Neural cell (in vitro differentiated cells): Measurements from ENCODE around the gene NHLRC4. TPM values are rescaled to one million over a fixed set of nuclear protein-coding genes. Genes with fewer than 3 reads are reported as not detected.

ENCODE experiments used
- H2AFZ ChIP-seq: fragments of 200-600, 300-800 bp; sonication (generic), shearing (Covaris generic); 2 replicates; pipeline ENCODE4 v1.6.0; 2014; ENCODE audit warnings: low read depth, mild to moderate bottlenecking, antibody characterized with exemption, low read length, moderate library complexity
- H3F3A ChIP-seq: fragments of 200-600 bp; shearing (Covaris generic); 2 replicates; pipeline ENCODE4 v1.6.1; 2016; ENCODE audit warnings: mild to moderate bottlenecking, moderate library complexity, mixed read lengths, antibody characterized with exemption, low read length; ENCODE audit not compliant: insufficient read depth, poor library complexity, severe bottlenecking
- H3K27ac ChIP-seq: fragments of 200-600, 300-800 bp; sonication (generic), shearing (Covaris generic); 2 replicates; pipeline ENCODE4 v1.5.1; 2014; ENCODE audit warnings: mild to moderate bottlenecking, low read length, moderate library complexity
- H3K27me3 ChIP-seq: fragments of 300-800, 200-600 bp; sonication (generic), shearing (Covaris generic); 2 replicates; pipeline ENCODE4 v1.6.0; 2014; ENCODE audit warnings: mild to moderate bottlenecking, low read depth, low read length, moderate library complexity; ENCODE audit not compliant: insufficient read depth
- H3K36me3 ChIP-seq: fragments of 300-800, 200-600 bp; sonication (generic), shearing (Covaris generic); 2 replicates; pipeline ENCODE4 v1.5.1; 2014; ENCODE audit warnings: mild to moderate bottlenecking, antibody characterized with exemption, low read length, moderate library complexity; ENCODE audit not compliant: insufficient read depth
- H3K4me2 ChIP-seq: fragments of 300-800, 200-600 bp; sonication (generic), shearing (Covaris generic); 2 replicates; pipeline ENCODE4 v1.6.0; 2014; ENCODE audit warnings: mild to moderate bottlenecking, low read length
- H3K4me3 ChIP-seq: fragments of 300-800, 200-600 bp; sonication (generic), shearing (Covaris generic); 2 replicates; pipeline ENCODE4 v1.5.1; 2014; ENCODE audit warnings: mild to moderate bottlenecking, low read length, moderate library complexity
- H3K79me2 ChIP-seq: fragments of 200-600 bp; shearing (Covaris generic); replicated peaks from 2 replicates; pipeline ENCODE4 v1.6.0; 2014; ENCODE audit warnings: mild to moderate bottlenecking, low read length, moderate library complexity; ENCODE audit not compliant: insufficient read depth
- H3K9ac ChIP-seq: fragments of 300-800, 200-600 bp; sonication (generic), shearing (Covaris generic); 2 replicates; pipeline ENCODE4 v1.6.1; 2016; ENCODE audit warnings: mild to moderate bottlenecking, low read length, mixed read lengths
- H3K9me2 ChIP-seq: fragments of 200-600 bp; shearing (Covaris generic); 2 replicates; pipeline ENCODE4 v1.6.1; 2016; ENCODE audit warnings: mild to moderate bottlenecking, low read length, mixed read lengths; ENCODE audit not compliant: insufficient read depth
- H3K9me3 ChIP-seq: fragments of 200-600, 300-800 bp; sonication (generic), shearing (Covaris generic); 2 replicates; pipeline ENCODE4 v1.6.1; 2016; ENCODE audit warnings: mild to moderate bottlenecking, mixed run types, low read length, moderate library complexity, mixed read lengths
- H4K20me1 ChIP-seq: fragments of 200-600 bp; shearing (Covaris generic); 2 replicates; pipeline ENCODE4 v1.6.1; 2016; ENCODE audit warnings: mild to moderate bottlenecking, mixed run types; ENCODE audit not compliant: insufficient read depth
- CTCF ChIP-seq: fragments of 450-650 bp; IDR thresholded peaks from 2 replicates; pipeline ENCODE4 v1.5.1; 2014; ENCODE audit warnings: antibody characterized with exemption, mild to moderate bottlenecking, moderate library complexity; ENCODE audit not compliant: poor library complexity, severe bottlenecking
- EP300 ChIP-seq: fragments of 450-650 bp; conservative IDR thresholded peaks from 2 replicates; pipeline ENCODE4 v1.6.1; 2014; ENCODE audit warnings: antibody characterized with exemption, mild to moderate bottlenecking, moderate library complexity; ENCODE audit not compliant: poor library complexity, severe bottlenecking
- EZH2 ChIP-seq: fragments of 200-600, 300-800 bp; shearing (Covaris generic), sonication (generic); IDR thresholded peaks from 2 replicates; pipeline ENCODE4 v1.6.1; 2014; ENCODE audit warnings: antibody characterized with exemption, low read length, borderline replicate concordance, mild to moderate bottlenecking; ENCODE audit not compliant: insufficient read depth, poor library complexity, severe bottlenecking
- MXI1 ChIP-seq: fragments of 450-650 bp; conservative IDR thresholded peaks from 2 replicates; pipeline ENCODE4 v1.6.1; 2014; ENCODE audit warnings: antibody characterized with exemption, mild to moderate bottlenecking; ENCODE audit not compliant: poor library complexity, severe bottlenecking
- POLR2AphosphoS5 ChIP-seq: IDR thresholded peaks from 2 replicates; pipeline ENCODE4 v1.6.1; 2012
- RAD21 ChIP-seq: fragments of 450-650 bp; conservative IDR thresholded peaks from 2 replicates; pipeline ENCODE4 v1.6.1; 2014; ENCODE audit warnings: antibody characterized with exemption, mild to moderate bottlenecking, moderate library complexity
- SMC3 ChIP-seq: fragments of 450-650 bp; conservative IDR thresholded peaks from 2 replicates; pipeline ENCODE4 v1.6.1; 2014; ENCODE audit warnings: antibody characterized with exemption, mild to moderate bottlenecking, moderate library complexity; ENCODE audit not compliant: poor library complexity
- TAF1 ChIP-seq: IDR thresholded peaks from 2 replicates; pipeline ENCODE4 v1.6.1; 2012; ENCODE audit warnings: low read depth
- polyA plus RNA-seq: library from polyadenylated mRNA; depleted of rRNA; stranded (reverse); fragments of >200 nt; gene quantifications from 2 replicates; pipeline ENCODE4 v1.2.3, GENCODE V29; 2014
- TF ChIP-seq, protein P1 (sequence below): IDR thresholded peaks from 2 replicates; pipeline ENCODE4 v1.6.1; 2012; ENCODE audit warnings: borderline replicate concordance

NHLRC4 gene
- polyA plus RNA-seq, 1 donor from 2014 or later: not detected

DNA sequence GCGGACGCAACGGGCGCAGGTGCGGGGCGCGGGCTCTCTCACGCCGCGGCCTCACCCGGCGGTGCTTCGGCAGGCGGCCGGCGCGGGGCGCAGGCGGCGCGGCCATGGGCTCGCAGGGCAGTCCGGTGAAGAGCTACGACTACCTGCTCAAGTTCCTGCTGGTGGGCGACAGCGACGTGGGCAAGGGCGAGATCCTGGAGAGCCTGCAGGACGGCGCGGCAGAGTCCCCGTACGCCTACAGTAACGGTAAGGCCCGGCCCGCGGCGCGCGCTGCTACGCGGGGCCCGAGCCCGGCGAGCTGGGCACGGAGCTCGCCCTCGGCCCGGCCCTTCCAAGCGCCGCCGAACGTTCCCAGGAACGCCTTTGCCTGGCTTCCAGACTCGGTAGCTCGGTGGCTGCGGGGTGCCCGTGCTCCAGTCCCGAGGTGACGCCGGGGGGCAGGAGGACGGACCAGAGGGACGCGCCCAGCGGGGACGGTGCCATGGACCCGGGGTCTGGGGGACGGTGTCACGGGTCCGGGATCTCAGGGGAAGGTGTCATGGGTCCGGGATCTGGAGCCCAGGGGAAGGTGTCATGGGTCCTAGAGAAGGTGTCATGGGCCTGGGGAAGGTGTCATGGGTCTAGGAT lies 23.5 kb downstream of the NHLRC4 start:
- peak overlapping the region; percentile 91 for H3K4me3 ChIP-seq
- no peaks in the 10 kb centered on the region for H3K36me3 ChIP-seq
- TF ChIP-seq, protein P1, sequence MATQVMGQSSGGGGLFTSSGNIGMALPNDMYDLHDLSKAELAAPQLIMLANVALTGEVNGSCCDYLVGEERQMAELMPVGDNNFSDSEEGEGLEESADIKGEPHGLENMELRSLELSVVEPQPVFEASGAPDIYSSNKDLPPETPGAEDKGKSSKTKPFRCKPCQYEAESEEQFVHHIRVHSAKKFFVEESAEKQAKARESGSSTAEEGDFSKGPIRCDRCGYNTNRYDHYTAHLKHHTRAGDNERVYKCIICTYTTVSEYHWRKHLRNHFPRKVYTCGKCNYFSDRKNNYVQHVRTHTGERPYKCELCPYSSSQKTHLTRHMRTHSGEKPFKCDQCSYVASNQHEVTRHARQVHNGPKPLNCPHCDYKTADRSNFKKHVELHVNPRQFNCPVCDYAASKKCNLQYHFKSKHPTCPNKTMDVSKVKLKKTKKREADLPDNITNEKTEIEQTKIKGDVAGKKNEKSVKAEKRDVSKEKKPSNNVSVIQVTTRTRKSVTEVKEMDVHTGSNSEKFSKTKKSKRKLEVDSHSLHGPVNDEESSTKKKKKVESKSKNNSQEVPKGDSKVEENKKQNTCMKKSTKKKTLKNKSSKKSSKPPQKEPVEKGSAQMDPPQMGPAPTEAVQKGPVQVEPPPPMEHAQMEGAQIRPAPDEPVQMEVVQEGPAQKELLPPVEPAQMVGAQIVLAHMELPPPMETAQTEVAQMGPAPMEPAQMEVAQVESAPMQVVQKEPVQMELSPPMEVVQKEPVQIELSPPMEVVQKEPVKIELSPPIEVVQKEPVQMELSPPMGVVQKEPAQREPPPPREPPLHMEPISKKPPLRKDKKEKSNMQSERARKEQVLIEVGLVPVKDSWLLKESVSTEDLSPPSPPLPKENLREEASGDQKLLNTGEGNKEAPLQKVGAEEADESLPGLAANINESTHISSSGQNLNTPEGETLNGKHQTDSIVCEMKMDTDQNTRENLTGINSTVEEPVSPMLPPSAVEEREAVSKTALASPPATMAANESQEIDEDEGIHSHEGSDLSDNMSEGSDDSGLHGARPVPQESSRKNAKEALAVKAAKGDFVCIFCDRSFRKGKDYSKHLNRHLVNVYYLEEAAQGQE: no peak
- no peak for TF ChIP-seq SMC3
- TF ChIP-seq POLR2AphosphoS5: no peak
- TF ChIP-seq EP300: no peak
- TF ChIP-seq TAF1: no peak
- TF ChIP-seq CTCF: peak; percentile 17
- TF ChIP-seq EZH2: no peak
- peak; percentile 65 for TF ChIP-seq MXI1
- no peak for TF ChIP-seq RAD21
- peaks cover 26% of the 10 kb centered on the region for H3K79me2 ChIP-seq
- no peaks in the 10 kb centered on the region for H3K9me3 ChIP-seq
- no peak overlapping the region for H2AFZ ChIP-seq
- H3K9me2 ChIP-seq: no peaks in the 10 kb centered on the region
- peaks cover 4% of the 10 kb centered on the region for H4K20me1 ChIP-seq
- no peaks in the 10 kb centered on the region for H3K27me3 ChIP-seq
- peak overlapping the region; percentile 74 for H3K9ac ChIP-seq
- H3K27ac ChIP-seq: peak overlapping the region; percentile 33
- H3K4me2 ChIP-seq: peak overlapping the region; percentile 91
- no peaks in the 10 kb centered on the region for H3F3A ChIP-seq

DNA sequence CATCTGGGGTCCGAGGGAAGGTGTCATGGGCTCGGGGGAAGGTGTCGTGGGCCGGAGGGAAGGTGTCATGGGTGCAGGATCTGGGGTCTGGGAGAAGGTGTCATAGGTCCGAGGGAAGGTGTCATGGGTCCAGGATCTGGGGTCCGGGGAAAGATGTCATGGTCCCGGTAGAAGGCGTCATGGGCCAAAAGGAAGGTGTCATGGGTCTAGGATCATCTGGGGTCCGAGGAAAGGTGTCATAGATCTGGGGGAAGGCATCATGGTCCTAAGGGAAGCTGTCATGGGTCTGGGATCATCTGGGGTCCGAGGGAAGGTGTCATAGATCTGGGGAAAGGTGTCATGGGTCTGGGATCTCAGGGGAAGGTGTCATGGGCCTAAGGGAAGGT lies 24.0 kb downstream of the NHLRC4 start:
- no peaks in the 10 kb centered on the region for H3K36me3 ChIP-seq
- H3K4me3 ChIP-seq: peak overlapping the region; percentile 91
- no peak overlapping the region for H2AFZ ChIP-seq
- H3K79me2 ChIP-seq: peaks cover 27% of the 10 kb centered on the region
- peaks cover 4% of the 10 kb centered on the region for H4K20me1 ChIP-seq
- H3K9ac ChIP-seq: peak overlapping the region; percentile 74
- no peak for TF ChIP-seq POLR2AphosphoS5
- TF ChIP-seq CTCF: no peak
- TF ChIP-seq MXI1: no peak
- TF ChIP-seq SMC3: no peak
- TF ChIP-seq TAF1: no peak
- no peak for TF ChIP-seq EZH2
- no peak for TF ChIP-seq EP300
- no peak for TF ChIP-seq RAD21
- TF ChIP-seq, protein P1: no peak
- H3K4me2 ChIP-seq: peak overlapping the region; percentile 91
- H3F3A ChIP-seq: no peaks in the 10 kb centered on the region
- no peak overlapping the region for H3K27ac ChIP-seq
- no peaks in the 10 kb centered on the region for H3K9me3 ChIP-seq
- no peaks in the 10 kb centered on the region for H3K27me3 ChIP-seq
- no peaks in the 10 kb centered on the region for H3K9me2 ChIP-seq
